GM19468 (cell line): ENCODE results near the gene CCDC51.

Experiments
- ATAC-seq: cut with Tn5 transposase; IDR thresholded peaks from one replicate; pipeline ENCODE4 v1.9.1; 2021; ENCODE audit warnings: mild to moderate bottlenecking, moderate library complexity, moderate number of reproducible peaks; ENCODE audit not compliant: unreplicated experiment; ENCODE audit errors: extremely low read depth

CCDC51 gene

DNA sequence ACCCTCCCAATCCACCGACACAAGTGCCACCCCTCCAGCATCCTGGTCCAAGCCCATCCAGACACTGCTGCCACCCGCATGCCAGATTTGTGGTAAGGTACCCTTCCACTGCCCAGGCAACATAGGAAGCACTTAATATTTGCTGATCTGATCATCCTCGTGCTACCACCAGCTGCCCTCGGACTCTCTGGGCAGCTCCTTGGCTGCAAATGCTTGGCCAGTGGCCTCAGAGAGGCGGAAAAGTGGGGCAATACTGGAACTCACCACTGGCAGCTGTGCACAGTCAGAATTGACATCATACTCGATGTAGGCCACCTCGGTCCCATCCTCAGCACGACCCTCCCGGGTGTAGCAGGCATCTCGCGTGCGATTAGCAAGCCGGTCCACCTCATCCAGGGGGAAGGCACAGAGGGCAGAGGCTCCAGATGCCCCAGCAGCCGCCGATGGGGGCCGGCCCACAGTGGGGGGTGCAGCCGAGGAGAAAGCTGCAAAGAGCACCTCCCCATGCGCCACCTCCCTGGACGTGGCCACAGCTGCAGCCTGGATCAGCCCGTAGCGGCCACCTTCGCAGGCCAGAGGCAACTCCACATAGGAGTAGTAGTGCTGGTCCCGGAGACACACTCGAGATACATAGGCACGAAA lies 16.6 kb downstream of the CCDC51 start:
- ATAC-seq: no peak

DNA sequence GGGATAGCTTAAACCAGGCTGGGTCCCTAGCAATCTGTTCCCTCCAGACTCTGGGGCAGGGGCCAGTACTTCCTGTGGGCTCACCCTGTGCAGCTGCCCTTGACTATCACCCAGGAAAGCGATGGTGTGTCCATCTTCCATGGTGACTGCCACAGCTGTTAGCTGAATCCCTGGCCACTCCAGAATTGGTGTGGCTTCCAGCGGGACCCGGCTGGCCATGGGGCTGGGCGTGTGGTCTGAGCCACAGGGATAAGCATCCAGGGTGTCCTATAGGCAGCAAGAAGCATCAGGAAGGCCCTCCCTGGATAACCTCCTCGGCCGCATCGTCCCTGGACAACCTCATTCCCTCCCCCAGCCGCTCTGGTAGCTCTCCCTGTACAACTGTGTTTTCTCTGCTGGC lies 17.2 kb downstream of the CCDC51 start:
- no peak for ATAC-seq

DNA sequence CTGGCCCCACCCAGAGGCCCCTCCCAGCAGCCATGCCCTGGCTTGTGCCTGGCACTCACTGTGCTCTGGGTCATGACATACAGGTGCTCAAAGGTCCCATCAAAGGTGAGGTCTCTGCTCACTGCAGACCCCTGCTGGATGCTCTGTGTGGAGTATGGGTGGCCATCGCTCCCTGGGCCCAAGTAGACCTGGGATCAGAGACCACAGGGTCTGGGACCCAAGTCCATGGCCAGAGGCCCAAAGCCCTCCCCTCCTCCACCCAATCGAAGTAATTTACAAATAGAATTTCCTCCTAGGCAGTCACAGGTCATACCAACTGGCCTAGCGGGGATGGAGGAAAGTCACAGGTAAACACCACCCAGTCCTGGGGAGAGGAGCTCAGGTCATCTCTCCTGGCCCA lies 17.6 kb downstream of the CCDC51 start:
- no peak for ATAC-seq

DNA sequence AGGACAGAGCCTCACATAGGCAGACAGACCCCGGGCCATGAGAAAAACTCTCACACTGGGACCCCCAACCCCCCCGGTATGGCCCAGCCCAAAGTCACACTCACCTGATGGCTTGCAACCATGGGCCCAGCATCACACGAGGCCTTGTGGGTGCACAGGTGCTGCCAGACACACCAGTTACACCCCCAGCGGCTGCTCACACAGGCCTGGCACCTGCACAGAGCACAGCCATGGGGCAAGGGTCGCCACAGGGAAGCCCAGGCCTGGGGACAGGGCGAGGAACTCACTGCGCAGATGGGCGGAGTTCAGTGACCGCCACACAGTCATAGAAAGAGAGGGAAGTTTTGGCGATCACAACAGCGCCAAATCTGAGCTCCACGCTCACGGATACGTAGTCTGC lies 19.4 kb downstream of the CCDC51 start:
- ATAC-seq: no peak

DNA sequence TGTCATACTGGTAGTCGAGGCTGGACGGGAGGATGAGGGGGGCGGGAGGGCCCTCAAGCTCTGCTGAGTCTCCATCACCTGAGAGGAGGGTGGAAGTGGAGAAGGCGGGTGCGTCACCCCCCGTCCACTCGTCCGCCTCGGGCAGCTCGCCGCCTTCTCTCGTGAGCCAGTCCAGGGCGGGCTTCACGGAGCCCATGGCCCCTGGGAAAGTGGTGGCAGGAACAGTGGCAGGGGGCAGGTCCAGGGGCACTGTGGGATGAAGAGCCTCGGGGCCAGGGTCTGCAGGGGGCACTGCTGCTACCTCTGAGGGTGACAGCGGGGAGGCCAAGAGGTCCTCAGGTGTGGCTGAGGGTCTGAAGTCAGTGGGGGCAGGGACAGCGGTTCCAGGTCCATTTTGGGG lies 20.3 kb downstream of the CCDC51 start:
- ATAC-seq: no peak

DNA sequence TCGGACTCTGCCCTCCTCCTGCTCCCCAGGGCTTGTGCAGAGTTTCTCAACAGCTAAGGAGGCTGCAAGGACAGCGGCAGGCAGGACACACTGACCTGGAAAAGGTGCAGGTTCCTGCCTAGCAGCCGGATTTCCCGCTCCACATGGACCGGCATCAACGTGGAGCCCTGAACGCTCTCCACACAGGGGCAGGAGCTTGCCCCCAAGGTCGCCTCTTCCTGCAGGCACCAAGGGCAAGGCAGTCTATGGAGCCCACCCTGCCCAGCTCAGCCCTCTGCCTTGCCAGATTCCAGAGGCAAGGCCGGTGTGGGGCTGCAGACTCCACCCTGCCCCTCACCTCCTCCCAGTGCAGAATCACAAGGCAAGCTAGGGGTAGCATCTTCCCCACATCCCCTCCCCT lies 20.8 kb downstream of the CCDC51 start:
- no peak for ATAC-seq

DNA sequence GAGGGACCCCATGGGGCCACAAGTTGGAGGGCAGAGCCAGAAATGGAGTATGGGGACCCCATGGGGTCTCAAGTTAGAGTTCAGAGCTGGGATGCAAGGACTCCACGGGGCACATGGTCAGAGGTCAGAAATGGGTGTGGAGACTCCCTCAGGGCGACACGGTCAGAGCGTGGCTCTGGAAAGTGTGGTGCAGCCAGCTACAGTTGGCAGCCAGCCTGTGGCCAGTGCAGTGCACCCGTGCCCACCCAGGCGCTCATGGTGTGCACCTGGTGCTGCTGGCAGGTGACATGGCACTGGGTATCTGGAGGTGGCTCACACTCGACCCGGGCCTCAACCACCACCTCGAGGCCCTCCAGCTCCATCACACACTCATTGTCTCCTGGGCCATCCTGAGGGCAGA lies 21.3 kb downstream of the CCDC51 start:
- no peak for ATAC-seq

DNA sequence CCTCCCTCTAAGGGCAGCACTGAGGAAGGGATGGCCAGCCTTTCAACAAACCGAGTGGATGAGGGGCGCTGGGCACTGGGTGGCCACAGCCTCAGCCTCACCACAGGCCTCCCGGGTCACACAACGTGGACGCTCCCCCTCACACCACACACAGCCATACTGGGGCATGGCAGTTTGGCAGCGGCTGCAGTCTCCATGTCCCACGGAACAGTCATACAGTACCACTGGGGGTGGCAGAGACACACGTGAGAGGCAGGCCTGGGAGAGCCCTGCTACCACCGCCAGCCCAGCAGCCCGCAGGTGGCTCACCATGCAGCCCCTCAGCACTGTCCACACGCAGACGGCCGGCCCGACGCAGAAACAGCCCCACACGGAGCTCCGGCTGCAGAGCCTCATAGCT lies 21.8 kb downstream of the CCDC51 start:
- ATAC-seq: no peak

DNA sequence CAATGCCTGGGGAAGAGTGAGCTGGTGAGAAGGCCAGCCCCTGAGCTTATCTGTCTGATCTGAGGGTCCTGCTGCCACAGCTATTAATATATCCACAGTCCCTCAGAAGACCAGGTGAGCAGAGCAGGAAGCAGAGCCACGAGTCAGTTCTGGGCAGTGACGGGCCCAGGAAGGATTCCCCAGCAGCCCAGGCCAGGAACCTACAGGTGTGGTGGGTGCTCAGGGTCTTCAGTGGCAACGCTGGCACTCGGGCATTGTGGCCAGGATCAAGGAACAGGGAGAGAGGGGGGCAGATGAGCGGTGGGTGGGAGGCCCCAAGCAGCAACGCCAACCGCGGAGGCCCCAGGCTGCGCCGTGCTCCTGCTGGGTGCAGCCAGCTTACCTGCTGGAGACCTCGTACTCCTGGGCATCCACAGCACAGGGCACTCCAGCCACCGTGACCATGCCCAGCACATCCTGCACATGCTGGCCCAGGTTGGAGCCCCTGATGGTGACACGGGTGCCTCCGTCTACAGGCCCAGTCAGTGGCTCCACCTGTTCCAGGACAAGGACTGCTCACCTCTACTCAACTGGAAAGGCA lies 22.3 kb downstream of the CCDC51 start:
- ATAC-seq: no peak

DNA sequence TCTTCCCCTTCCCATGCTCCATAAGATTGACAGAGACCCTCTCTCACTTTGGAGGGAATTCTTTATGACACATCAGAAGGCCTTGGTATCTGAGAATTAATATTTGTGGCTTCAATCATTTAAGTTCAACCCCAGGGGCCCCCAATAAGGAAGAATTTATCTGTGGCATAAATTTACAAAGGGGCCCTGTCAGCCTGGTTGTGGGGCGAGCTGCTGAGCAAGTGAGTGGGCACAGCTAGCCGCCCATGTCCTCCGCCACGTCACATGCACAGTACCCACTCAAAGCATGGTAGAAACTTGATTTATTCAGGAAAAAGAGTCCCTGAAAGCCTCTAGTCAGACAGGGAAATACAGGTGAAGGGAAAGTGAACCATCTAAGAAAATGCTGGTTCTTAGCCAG lies 23.4 kb downstream of the CCDC51 start:
- no peak for ATAC-seq

DNA sequence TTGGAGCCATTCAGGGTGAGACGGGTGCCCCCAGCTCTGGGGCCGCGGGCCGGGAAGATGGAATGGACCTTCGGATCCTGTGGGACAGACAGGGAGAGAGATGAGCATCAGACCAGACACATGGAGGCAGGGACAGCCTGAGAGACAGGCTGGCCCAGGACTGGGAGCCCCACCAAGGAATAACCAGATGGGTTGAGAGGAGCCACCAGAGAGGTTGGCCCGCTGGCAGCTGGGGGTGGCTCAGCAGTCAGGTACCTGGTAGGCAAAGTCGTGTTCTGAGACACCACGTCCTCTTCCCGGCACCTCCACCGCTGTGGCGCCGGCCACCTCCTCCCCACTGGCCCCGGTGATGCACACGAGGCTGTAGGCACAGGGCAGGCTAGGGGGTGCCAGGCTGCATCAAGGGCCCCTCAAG lies 23.8 kb downstream of the CCDC51 start:
- no peak for ATAC-seq

DNA sequence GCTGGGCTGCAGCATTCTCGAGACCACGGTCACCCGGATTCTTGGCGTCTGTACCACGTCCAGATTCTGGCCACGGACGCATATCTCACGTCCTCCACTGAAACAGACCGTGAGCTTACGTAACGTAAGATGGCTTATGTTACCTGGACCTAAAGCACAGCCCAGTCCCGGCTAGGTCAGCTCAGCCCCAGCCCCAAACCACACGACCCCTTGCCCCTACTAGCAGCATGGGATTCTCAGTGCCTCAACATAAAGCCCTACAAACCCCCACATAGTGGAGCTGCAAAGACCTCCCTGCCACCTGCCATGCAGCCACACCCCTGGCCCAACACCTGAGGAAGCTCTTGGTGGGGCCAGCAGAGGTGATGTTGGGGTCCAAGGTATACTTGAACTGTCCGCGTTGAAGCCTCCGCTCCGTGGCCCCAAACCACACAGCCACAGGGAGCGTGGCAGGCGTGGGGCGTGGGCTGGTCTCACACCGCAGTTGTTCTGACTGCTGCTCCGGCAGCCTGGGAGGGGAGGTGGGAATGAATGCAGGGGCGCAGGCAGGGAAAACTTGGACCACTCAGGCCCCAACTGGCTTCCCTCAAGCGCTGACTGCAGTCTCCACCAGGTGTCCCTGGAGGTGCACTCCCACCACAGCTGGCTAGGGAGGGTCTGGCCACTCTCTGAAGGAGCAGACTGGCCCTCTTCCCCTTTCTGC lies 24.5 kb downstream of the CCDC51 start:
- no peak for ATAC-seq

DNA sequence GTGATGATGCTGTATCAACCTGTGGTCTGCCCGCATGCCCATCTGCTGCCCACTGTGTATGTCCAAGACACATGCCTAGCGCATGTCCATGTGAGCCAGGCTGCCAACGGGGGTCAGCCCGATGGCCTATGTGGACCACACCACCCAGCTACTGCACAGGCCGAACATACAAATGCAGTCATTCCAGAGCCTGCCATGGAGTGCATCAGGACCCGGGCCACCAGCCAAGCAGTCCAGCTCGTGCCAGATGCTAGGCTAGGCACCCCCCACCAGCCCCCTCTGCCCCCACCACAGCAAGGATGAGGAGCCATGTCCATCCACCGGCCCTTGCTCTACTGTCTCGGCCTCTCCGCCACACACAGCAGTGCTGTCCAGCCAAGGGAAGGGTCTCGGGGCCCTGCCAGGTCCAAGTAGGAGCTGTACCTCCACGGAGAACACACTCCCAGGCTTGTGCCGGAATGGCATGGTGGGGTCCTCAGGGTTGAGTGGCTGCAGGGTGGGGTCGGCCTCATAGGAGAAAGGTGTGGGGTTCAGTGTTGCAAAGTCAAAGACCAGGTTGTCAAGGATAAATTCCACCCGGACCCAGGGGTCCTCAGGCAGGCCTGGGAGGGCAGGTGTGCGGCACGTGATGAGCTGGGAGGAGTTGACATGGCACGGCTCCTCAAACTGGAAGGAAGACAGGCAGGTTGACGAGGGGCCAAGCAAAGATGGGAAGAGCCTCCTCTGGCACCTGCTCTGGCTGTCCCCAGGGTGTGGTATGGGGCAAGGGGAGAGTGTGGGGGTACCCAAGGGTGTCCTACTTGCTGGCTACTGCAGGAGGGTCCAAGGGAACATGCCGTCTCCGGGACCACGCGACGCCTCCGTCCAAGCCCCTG lies 25.3 kb downstream of the CCDC51 start:
- ATAC-seq: no peak

DNA sequence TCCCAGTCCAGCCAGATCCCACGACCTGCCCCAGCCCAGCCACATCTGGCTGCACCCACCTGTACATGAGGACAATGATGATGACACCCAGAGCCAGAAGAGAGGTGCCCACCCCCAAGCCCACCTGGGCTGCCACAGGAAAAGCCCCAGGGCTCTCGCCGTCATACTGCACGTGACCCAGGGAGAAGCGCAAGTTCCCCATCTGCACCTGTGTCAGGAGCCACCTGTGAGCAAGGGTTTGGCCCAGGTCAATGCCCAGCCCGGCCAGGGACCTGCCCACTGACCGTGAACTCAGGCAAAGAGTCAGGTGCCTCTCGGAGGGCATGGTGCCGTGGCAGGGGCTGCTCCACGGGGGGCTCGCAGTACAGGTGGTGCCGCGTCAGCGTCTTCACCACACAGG lies 26.3 kb downstream of the CCDC51 start:
- ATAC-seq: no peak

DNA sequence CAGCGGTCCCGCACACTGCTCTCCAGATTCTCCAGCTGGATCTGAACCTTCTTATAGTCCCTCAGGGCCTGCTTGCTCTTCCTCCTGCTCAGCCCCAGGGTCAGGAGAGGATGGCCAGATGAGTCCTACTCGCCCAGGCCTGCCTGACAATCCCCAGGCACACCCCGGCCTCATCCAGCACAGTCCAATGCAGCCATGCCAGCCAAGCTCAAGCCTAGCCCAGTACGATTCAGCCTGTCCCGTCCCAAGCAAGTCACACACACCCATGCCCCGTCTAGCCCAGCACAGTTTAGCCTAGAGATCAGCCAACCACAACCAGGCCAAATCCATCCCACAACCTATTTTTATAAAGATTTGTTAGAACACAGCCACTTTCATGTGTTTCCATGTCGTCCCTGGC lies 26.8 kb downstream of the CCDC51 start:
- no peak for ATAC-seq

DNA sequence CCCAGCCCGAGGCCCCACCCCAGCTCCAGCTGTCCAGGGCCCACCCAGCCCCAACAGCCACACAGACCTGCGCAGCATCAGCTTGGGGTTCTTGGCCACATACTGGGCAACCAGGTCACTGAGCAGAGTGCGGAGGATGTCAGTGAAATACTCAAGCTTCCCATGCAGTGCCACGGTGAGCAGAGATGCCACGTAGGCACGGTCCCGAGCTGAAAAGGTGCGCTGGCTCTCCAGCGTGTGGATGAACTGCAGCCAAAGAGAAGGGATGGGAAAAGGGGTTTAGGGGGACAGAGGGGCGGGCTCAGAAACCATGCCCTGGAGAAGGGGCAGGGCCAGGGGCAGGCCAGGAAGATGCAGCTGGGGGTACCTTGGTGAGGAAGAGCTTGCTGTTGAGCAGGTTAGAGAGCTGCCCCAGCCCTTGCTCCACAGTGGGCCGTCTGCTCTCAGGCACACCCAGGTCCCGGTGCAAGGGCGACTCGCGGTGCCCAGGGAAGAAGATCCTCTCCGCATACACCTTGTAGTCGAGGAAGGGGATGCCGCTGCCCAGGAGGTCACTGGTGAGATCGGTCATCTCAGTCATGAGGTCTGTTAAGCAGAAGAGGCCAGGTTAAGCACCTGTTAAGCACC lies 27.4 kb downstream of the CCDC51 start:
- no peak for ATAC-seq

DNA sequence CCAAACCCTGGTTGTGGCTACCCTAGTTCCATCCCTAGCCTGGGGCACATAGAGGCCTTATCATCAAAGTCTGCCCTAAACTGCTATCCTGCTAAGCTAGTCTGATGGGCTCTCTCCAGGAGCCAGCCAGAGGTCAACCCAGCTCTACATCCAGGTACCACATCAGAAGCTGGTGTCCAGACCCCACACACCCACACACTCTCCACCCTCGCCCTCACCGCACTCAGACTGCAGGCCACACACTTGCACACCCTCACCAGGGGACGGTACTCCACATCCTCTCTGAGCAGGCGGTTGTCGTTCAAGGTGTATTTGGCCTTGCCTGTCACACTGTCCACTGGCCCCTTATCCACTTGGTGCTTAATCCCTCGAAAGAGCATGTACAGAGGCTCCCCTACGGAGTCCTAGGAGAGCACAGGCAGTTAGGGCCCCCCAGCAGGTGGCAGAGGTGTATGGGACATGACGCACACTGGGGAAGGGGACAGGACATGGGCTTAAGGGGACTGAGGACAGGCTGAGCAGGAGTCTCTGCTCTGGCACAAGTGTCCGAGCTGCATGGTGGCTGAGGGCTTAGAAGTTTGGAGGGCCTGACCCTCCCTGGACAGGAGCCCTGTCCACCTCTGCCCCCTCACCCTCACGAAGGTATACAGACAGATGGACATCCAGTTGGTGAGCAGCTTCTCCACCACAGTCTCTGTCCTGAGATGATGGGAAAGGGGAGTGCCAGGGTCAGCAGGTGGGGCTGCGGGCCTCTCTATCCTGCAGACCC lies 28.1 kb downstream of the CCDC51 start:
- no peak for ATAC-seq

DNA sequence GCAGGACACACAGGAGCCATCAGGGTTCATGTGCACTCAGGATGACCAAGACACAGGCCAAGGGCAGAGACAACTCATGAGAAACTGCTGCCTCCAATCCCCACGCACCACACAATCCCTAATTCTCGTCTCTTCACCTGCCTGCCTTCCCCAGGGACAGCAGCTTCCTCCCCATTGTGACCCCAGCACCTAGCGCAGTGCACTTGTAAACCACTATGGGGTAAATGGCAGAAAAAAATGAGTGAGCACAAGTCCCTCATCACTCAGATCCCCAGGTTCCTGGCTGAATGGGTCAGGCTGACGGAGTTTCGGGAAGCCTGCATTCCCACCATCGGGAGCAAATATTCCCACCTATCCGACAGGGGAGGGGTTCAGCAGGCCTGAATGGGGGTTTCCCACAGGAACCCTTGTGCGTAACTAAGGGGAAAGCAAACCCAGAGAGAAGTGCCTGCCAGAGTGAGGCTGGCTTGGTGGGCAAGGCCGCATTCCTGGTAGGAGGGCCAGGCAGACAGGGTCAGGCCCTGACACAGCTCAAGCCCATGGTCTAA lies 28.8 kb downstream of the CCDC51 start:
- ATAC-seq: no peak

DNA sequence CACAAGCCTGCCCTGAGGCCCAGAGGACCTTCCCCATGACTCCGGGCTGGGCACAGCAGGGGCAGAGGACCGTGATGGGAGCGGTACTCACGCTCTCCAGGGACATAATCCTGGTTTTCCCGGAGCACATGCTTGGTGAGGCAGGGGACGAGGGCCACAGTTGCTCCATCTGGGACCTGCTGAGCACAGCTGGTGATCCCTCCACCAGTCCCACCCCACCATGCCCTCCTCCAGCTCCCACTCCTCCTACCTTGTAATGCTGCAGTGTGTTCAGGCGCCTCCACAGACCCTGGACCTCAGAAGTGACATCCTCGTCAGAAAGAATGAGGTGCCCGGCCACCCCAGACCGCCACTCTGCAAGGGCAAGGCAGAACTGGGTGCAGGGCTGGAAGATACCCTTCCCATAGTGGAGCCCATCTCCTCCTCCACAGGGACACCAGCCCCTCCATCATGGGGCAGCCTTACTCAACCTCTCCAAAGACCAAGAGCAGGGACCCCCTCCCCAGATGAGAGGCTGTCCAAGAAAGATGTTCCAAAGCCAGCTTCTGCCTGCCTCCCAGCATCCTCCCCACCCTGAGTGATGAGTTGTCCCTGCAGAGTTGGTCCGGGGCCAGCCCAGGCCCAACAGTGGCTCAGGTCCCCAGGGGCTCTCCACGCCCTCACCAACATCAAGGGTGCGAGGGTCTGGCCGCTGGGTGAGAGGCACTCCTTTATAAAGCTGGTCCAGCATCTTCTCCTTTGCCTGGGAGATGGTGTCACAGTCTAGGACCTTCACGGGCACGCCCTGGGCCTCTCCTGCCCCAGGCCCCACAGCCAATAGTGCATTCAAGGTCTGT lies 29.5 kb downstream of the CCDC51 start:
- ATAC-seq: no peak
